GM12878 (cell line): Measurements from ENCODE around the gene ARL10. TPM values are rescaled to one million over a fixed set of nuclear protein-coding genes. Genes with fewer than 3 reads are reported as not detected.

Source experiments
- BCL3 ChIP-seq: IDR thresholded peaks from 2 replicates; pipeline ENCODE4 v1.6.1; 2011; ENCODE audit warnings: borderline replicate concordance, low read depth, mild to moderate bottlenecking, moderate library complexity, low read length; ENCODE audit not compliant: insufficient read depth, poor library complexity, severe bottlenecking
- E2F8 ChIP-seq: fragments of 450-650 bp; IDR thresholded peaks from 2 replicates; pipeline ENCODE4 v1.6.1; 2018; ENCODE audit warnings: mild to moderate bottlenecking, low read depth, moderate library complexity; ENCODE audit not compliant: partially characterized antibody
- HSF1 ChIP-seq: fragments of 150-350 bp; IDR thresholded peaks from 2 replicates; pipeline ENCODE4 v1.6.1; 2014; ENCODE audit warnings: mild to moderate bottlenecking, low read depth, low read length
- MXI1 ChIP-seq: fragments of 150-350 bp; IDR thresholded peaks from 2 replicates; pipeline ENCODE4 v1.6.1; 2011; ENCODE audit warnings: low read depth, mild to moderate bottlenecking, inconsistent platforms, low read length, improper control_type of control experiment
- NFYB ChIP-seq: IDR thresholded peaks from 2 replicates; pipeline ENCODE4 v1.6.1; 2011; ENCODE audit warnings: low read depth, mild to moderate bottlenecking, low read length, improper control_type of control experiment, moderate library complexity; ENCODE audit not compliant: insufficient read depth
- NR2C2 ChIP-seq: IDR thresholded peaks from 2 replicates; pipeline ENCODE4 v1.6.1; 2011; ENCODE audit warnings: borderline replicate concordance, low read depth; ENCODE audit not compliant: control insufficient read depth, insufficient read length
- ZNF24 ChIP-seq: fragments of 450-650 bp; IDR thresholded peaks from 2 replicates; pipeline ENCODE4 v1.6.1; 2017; ENCODE audit warnings: antibody characterized with exemption, mild to moderate bottlenecking
- polyA plus RNA-seq, 11 experiments: library from polyadenylated mRNA; depleted of rRNA in 4 of 11; unstranded in 6 of 11; stranded (reverse) in 5 of 11; fragments of >200 nt; fragmentation: Nextera tagmentation in 4 of 11; fragmentation: Illumina TruSeq in 1 of 11; extraction: Ambion mirVana in 4 of 11; extraction: Trizol in 1 of 11; gene quantifications; 1 replicate in 1 of 11; 2 replicates in 10 of 11; pipeline versions ENCODE4 v1.2.1 to v1.2.3, GENCODE V29; 2011 to 2016; ENCODE audit warnings: inconsistent platforms in 2 of 11, missing spikeins in 2 of 11, low read depth in 1 of 11
- total RNA-seq, 4 experiments: library from RNA; depleted of rRNA in 3 of 4; stranded (reverse); fragments of >200 nt in 3 of 4; fragmentation: Illumina TruSeq in 1 of 4; extraction: Trizol in 1 of 4; gene quantifications; 2 replicates each; pipeline versions ENCODE4 v1.2.1 to v1.2.3, GENCODE V29; 2013 to 2021

Gene ARL10
- total and polyA plus RNA-seq, 10 of the 15 experiments (the other 5 are each of a cell fraction or from before 2014, with no cell fraction given), result 0.44 to 6.4 (median 2.4) TPM

- TF ChIP-seq NFYB, result no peak
- no peak for TF ChIP-seq HSF1
- TF ChIP-seq NR2C2, result no peak
- TF ChIP-seq E2F8, result no peak
- TF ChIP-seq MXI1, result no peak
- no peak for TF ChIP-seq BCL3
- TF ChIP-seq ZNF24, result no peak
These were observed 36.3 kb downstream of the ARL10 start (continued) for GRCh38 chr5:176401281-176402205.
